Measurements from ENCODE around the gene TEX51. TPM values are rescaled to one million over a fixed set of nuclear protein-coding genes. Genes with fewer than 3 reads are reported as not detected.

The TEX51 gene
- total RNA-seq, 1 donor: not detected

DNA sequence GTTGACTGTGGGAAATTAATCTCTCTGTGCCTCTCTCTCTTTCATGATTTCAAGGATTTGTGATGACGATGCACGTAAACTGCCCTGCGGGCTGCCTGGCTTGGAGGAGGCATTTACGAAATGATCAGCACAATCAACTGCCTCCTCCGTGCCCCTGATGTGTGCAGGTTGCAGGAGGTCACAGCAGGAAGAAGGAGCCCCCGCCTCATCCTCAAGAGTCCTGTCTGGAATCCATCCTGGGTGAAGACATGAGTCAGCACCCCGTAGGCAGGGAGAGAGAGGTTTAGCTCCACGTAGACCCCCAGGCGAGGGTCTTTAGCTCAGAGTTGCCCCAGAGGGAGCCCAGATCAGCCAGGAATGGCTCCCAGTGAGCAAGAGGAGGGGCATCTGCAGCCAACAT, 17.1 kb upstream of the TEX51 start:
- TF ChIP-seq, protein P1, sequence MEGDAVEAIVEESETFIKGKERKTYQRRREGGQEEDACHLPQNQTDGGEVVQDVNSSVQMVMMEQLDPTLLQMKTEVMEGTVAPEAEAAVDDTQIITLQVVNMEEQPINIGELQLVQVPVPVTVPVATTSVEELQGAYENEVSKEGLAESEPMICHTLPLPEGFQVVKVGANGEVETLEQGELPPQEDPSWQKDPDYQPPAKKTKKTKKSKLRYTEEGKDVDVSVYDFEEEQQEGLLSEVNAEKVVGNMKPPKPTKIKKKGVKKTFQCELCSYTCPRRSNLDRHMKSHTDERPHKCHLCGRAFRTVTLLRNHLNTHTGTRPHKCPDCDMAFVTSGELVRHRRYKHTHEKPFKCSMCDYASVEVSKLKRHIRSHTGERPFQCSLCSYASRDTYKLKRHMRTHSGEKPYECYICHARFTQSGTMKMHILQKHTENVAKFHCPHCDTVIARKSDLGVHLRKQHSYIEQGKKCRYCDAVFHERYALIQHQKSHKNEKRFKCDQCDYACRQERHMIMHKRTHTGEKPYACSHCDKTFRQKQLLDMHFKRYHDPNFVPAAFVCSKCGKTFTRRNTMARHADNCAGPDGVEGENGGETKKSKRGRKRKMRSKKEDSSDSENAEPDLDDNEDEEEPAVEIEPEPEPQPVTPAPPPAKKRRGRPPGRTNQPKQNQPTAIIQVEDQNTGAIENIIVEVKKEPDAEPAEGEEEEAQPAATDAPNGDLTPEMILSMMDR (IDR thresholded peaks at IDR 0.05; ENCODE audit: insufficient read depth, low read length): no peak
- DNase-seq (ENCODE audit: low read depth): no peak
- no peak overlapping the region for H3K4me3 ChIP-seq (ENCODE audit: low read depth, low read length)

DNA sequence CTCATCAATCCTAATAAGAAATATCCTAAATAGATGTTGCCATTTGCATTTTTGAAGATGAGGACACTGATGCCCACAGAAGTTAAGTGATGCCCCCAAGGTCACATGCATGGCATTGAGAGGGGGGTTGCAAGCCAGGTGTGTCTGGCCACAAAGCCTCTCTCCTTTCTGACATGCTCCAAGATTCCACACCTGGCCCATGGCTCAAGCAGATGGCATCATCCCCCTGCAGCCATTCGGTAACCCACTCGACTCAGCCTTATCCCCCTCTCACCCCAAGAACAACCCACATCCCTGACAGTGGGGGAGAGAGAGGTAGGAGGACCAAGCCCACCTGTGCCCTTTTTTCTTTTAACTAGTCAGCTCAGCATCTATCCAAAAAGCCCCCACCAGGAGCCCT, 16.5 kb upstream of the TEX51 start:
- TF ChIP-seq, protein P1 (IDR thresholded peaks at IDR 0.05; ENCODE audit: insufficient read depth, low read length): no peak
- no peak for DNase-seq (ENCODE audit: low read depth)

DNA sequence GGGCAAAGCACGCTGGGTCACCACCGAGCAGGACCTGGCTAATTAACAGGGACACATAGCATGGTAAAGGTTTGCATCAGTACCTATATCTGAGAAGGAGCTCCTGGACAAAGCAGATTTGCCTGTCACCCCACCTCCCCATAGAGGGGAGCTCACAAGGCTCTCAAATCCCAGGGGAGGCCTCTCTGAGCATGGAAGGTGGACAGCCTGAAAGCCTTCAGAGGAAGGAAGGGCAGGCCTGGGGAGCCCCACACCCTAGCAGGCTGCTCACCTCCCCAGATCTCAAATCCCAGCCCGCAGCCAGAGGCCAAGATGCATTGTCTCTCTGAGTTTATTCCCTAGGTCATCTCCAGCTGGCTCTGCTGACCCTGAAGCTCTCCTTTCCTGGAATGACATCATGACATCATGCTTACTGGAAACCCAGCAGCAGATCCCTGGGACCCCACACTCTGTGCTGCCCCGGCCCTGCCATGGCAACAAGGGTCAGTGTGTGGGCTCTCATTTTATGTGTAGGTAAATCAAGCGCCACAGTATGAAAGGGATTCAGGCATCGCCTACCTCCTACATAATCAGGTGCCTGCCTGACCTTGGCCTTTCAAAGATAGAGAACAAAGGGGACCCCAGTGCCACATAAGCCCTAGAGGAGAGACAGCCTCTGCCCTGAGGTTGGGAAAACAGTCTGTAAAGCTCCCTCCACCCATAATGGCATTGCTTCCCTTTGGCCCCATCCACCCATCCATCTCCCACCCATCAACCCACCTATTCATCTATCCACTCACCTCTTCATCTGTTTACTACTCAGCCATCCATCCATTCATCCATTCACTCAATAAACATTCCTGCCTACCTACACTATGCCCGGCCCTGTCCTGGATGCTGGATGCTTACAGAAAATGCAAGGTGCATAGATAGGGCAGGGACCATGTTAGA, 15.7 kb upstream of the TEX51 start:
- no peak overlapping the region for H3K4me3 ChIP-seq (ENCODE audit: low read depth, low read length)
- no peak for DNase-seq (ENCODE audit: low read depth)
- TF ChIP-seq, protein P1 (IDR thresholded peaks at IDR 0.05; ENCODE audit: insufficient read depth, low read length): no peak

More for the DNA sequence above, 16.5 kb upstream of the TEX51 start:
- no peak overlapping the region for H3K4me3 ChIP-seq (ENCODE audit: low read depth, low read length)

DNA sequence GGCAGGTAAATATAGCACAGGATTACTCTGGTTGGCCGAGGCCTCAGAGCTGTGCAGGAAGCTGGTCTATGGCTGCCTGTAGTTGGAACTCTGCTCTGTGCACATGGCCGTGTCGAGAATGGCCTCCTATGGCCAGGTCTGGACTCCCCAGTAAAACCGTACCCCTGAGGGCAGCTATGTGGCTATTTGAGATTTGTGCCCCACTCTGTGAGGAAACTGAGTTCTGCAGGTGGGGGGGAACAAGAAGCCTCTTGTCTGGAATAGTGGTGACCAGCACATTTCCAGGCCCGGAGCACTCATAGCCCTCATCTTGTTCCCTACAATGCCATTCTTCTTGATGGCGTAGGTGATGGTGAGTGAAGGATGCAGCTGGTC, 15.0 kb upstream of the TEX51 start:
- TF ChIP-seq, protein P1 (IDR thresholded peaks at IDR 0.05; ENCODE audit: insufficient read depth, low read length): no peak
- no peak overlapping the region for H3K4me3 ChIP-seq (ENCODE audit: low read depth, low read length)
- DNase-seq (ENCODE audit: low read depth): no peak

DNA sequence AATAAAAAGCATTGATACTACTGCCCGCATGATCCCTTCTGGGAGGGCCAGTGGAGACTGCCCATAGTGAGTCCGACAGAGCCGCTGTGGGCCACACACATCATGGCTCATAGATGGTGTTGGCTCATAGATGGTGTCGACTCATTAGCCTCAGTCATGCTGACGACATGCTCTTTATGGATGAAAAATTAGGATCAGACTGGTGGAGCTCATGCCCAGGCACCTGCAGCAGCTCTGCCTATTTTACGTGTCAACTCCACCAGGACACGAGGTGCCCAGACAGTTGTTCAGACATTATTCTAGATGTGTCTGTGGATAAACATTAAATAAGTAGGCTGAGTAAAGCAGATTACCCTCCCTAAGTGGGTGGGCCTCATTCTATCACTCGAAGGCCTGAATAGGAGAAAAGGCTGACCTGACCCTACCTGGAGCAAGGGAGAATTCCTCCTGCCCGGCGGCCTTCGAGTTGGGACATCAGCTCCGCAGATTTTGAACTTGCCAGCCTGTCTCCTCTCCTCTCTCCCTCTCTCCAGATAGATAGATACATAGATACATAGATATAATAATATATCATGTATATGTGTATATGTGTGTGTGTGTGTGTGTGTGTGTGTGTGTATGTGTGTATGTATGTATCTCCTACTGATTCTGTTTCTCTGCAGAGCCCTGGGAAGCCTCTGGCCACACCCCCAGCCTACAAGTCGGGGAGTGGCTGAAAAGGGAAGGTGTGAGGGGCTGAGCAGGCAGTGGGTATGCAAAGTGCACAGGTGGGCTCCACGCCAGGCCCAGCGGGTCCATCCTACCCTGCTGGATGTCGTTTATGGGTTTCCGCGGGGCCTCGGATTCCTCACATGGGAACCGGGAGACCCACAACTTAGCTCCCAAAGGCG, 13.6 kb upstream of the TEX51 start:
- no peak for DNase-seq (ENCODE audit: low read depth)
- no peak overlapping the region for H3K4me3 ChIP-seq (ENCODE audit: low read depth, low read length)
- TF ChIP-seq, protein P1 (IDR thresholded peaks at IDR 0.05; ENCODE audit: insufficient read depth, low read length): no peak

DNA sequence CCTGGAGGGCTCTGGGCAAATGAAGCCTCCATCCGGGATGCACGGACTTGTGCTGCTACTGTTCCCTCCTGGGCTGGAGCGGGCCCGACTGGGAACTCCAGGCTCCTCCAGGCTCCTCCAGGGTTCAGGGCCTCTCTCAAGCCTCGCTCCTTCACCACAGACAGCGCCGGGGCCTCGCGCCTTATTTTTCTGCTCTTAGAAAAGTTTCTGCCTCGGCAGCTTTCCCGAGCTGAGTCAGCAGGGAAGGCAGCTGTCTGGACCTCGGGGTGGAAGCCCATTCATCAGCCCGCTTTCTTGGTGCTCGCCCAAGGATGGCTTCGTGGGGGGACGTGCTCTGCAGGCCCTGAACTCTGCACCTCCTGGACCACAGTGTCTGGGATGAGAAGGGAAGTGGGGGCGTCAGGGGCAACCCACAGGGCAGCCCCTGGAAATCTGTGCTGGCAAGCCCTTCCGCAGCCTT, 12.9 kb upstream of the TEX51 start:
- peak; percentile 33 for DNase-seq (ENCODE audit: low read depth)
- peak overlapping the region; percentile 44 for H3K4me3 ChIP-seq (ENCODE audit: low read depth, low read length)

More for the DNA sequence above, 12.9 kb upstream of the TEX51 start:
- TF ChIP-seq, protein P1 (IDR thresholded peaks at IDR 0.05; ENCODE audit: insufficient read depth, low read length): no peak

All from fibroblast of the aortic adventitia (primary cell).